Measurements from ENCODE around the gene CASP8. TPM values are rescaled to one million over a fixed set of nuclear protein-coding genes. Genes with fewer than 3 reads are reported as not detected.

CASP8 gene
- total RNA-seq, 1 donor from 2014 or later, result 2.1 TPM

GRCh38 chr2:201273330-201273983, 13.1 kb downstream of the CASP8 start:
- no peak overlapping the region for H3K4me3 ChIP-seq
- TF ChIP-seq EZH2phosphoT487 (IDR thresholded peaks at IDR 0.05) (no peak), CTCF (IDR thresholded peaks at IDR 0.05) (no peak), EZH2 (IDR thresholded peaks at IDR 0.05) (no peak)
- no peak overlapping the region for H3K4me2 ChIP-seq
- Mint-ChIP-seq H3K4me1 (no peaks in the 10 kb centered on the region), H3K27me3 (ENCODE audit: insufficient read depth, low read depth) (no peaks in the 10 kb centered on the region), H3K4me3 (no peak overlapping the region), H3K9me3 (no peaks in the 10 kb centered on the region), H3K27ac (no peak overlapping the region), H3K36me3 (no peaks in the 10 kb centered on the region)
- no peak overlapping the region for H2AFZ ChIP-seq (replicated peaks)
- no peak overlapping the region for H3K27ac ChIP-seq
- H3K4me1 ChIP-seq, result no peaks in the 10 kb centered on the region
- no peaks in the 10 kb centered on the region for H3K27me3 ChIP-seq
- DNase-seq (ENCODE audit: low spot score), result no peak
- no peak overlapping the region for H3K9ac ChIP-seq
- no peaks in the 10 kb centered on the region for H3F3A ChIP-seq (ENCODE audit: low read depth)
- no peaks in the 10 kb centered on the region for H3K36me3 ChIP-seq
- no peaks in the 10 kb centered on the region for H3K79me2 ChIP-seq (ENCODE audit: low read depth)
- no peaks in the 10 kb centered on the region for H4K20me1 ChIP-seq (ENCODE audit: low read depth)
- no peaks in the 10 kb centered on the region for H3K9me3 ChIP-seq (ENCODE audit: low read depth)

GRCh38 chr2:201275069-201275468, 14.7 kb downstream of the CASP8 start:
- no peak overlapping the region for H3K4me3 ChIP-seq
- no peaks in the 10 kb centered on the region for H3K9me3 Mint-ChIP-seq
- no peaks in the 10 kb centered on the region for H3K27me3 Mint-ChIP-seq (ENCODE audit: insufficient read depth, low read depth)

GRCh38 chr2:201275990-201276389, 15.7 kb downstream of the CASP8 start:
- no peak overlapping the region for H3K27ac Mint-ChIP-seq
- H3K4me1 ChIP-seq, result no peaks in the 10 kb centered on the region
- no peak overlapping the region for H3K27ac ChIP-seq
- no peak overlapping the region for H3K9ac ChIP-seq
- H3K36me3 Mint-ChIP-seq, result no peaks in the 10 kb centered on the region
- no peaks in the 10 kb centered on the region for H4K20me1 ChIP-seq (ENCODE audit: low read depth)
- no peaks in the 10 kb centered on the region for H3F3A ChIP-seq (ENCODE audit: low read depth)
- no peaks in the 10 kb centered on the region for H3K79me2 ChIP-seq (ENCODE audit: low read depth)
- H3K4me3 ChIP-seq, result no peak overlapping the region
- H3K4me3 Mint-ChIP-seq, result no peak overlapping the region
- H3K4me2 ChIP-seq, result no peak overlapping the region
- DNase-seq (ENCODE audit: low spot score), result peak; percentile 52
- H3K27me3 Mint-ChIP-seq (ENCODE audit: insufficient read depth, low read depth), result no peaks in the 10 kb centered on the region
- TF ChIP-seq CTCF (IDR thresholded peaks at IDR 0.05) (peak; percentile 45), EZH2phosphoT487 (IDR thresholded peaks at IDR 0.05) (no peak)
- no peaks in the 10 kb centered on the region for H3K36me3 ChIP-seq
- no peaks in the 10 kb centered on the region for H3K4me1 Mint-ChIP-seq
- no peaks in the 10 kb centered on the region for H3K27me3 ChIP-seq
- no peaks in the 10 kb centered on the region for H3K9me3 ChIP-seq (ENCODE audit: low read depth)
- H2AFZ ChIP-seq (replicated peaks), result peak overlapping the region; percentile 42
- no peaks in the 10 kb centered on the region for H3K9me3 Mint-ChIP-seq

More at GRCh38 chr2:201275069-201275468, 14.7 kb downstream of the CASP8 start:
- H3K9me3 ChIP-seq (ENCODE audit: low read depth), result no peaks in the 10 kb centered on the region
- no peaks in the 10 kb centered on the region for H4K20me1 ChIP-seq (ENCODE audit: low read depth)
- no peak for DNase-seq (ENCODE audit: low spot score)
- no peaks in the 10 kb centered on the region for H3K79me2 ChIP-seq (ENCODE audit: low read depth)
- no peak overlapping the region for H3K9ac ChIP-seq
- Mint-ChIP-seq H3K4me1 (no peaks in the 10 kb centered on the region), H3K27ac (no peak overlapping the region), H3K4me3 (no peak overlapping the region), H3K36me3 (no peaks in the 10 kb centered on the region)
- H3K36me3 ChIP-seq, result no peaks in the 10 kb centered on the region
- TF ChIP-seq EZH2phosphoT487 (IDR thresholded peaks at IDR 0.05), result no peak
- no peak for TF ChIP-seq EZH2 (IDR thresholded peaks at IDR 0.05)
- no peak for TF ChIP-seq CTCF (IDR thresholded peaks at IDR 0.05)
- no peaks in the 10 kb centered on the region for H3K27me3 ChIP-seq
- H3F3A ChIP-seq (ENCODE audit: low read depth), result no peaks in the 10 kb centered on the region
- no peak overlapping the region for H3K27ac ChIP-seq
- no peak overlapping the region for H2AFZ ChIP-seq (replicated peaks)
- no peak overlapping the region for H3K4me2 ChIP-seq
- H3K4me1 ChIP-seq, result no peaks in the 10 kb centered on the region
